AG10803 (cell line): ENCODE results near the gene HMG20A.
A peak's percentile ranks its signal among the peaks of the same experiment; 100 is the strongest.

Experiments
- DNase-seq: peaks from one replicate; pipeline ENCODE4 v3.0.0; 2010; ENCODE audit warnings: low read depth
- H3K4me3 ChIP-seq: 2 replicates; pipeline ENCODE4 v1.5.1; 2011; ENCODE audit warnings: mild to moderate bottlenecking, low read length, control low read depth
- CTCF ChIP-seq: conservative IDR thresholded peaks from 2 replicates; pipeline ENCODE4 v1.5.1; 2011; ENCODE audit warnings: mild to moderate bottlenecking, low read length, control low read depth, inconsistent platforms

Gene HMG20A

DNA sequence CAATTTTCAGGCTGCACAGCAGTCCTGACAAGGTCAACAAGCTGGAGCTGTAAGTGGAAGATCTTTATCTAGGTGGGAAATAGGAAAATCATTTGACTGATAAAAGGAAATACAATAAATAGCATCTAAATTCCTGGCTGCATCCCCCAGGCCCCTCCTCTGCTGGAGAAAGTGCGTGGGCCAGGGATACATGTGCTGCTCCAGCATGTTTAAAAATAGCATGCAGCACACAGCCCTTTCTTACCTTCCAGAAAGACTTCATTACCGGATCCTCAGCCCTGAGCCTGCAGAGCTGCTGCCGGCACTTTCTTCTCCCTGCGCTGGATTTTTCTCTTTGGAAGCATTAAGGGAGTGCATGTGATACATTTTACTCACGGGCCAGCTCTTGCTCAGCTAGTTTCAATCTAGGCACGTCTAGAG, 77.3 kb downstream of the HMG20A start:
- H3K4me3 ChIP-seq = no peak overlapping the region
- TF ChIP-seq CTCF = no peak
- DNase-seq = peak; percentile 34

- TF ChIP-seq CTCF = no peak
- H3K4me3 ChIP-seq = no peak overlapping the region
- peak; percentile 31 for DNase-seq
Measured at GRCh38 chr15:77499087-77499760, 78.5 kb downstream of the HMG20A start.

GRCh38 chr15:77500989-77501388, 80.3 kb downstream of the HMG20A start:
- no peak overlapping the region for H3K4me3 ChIP-seq
- DNase-seq = peak; percentile 51
- TF ChIP-seq CTCF = no peak

DNA sequence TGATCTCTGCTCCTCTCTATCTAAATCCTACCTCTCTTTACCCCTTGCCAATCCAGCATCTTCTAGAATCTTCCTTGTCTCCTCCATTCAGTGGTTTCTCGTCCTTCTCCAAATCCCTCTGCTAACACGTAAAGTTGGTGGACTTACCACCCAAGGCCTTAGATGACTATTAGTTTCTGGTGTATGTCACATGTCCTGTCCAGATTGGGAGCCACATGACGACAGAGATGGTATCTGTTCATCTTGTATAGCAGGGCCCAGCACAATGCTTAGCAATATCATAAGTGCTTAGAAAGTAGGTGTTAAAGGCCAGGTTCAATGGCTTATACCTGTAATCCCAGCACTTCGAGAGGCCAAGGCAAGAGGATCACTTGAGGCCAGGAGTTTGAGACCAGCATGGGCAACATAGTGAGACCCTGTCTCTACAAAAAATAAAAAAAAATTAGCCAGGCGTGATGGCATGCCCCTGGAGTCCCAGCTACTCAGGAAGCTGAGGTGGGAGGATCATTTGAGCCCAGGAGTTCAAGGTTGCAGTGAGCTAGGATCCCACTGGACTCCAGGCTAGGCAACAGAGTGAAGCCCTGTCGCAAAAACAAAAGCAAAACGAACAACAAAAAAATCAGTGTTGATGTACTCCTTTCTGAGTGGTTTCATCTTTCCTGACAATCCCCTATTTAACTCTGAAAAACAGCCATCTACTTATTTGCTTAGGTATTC, 81.8 kb downstream of the HMG20A start:
- H3K4me3 ChIP-seq = no peak overlapping the region
- no peak for DNase-seq
- no peak for TF ChIP-seq CTCF

- no peak for TF ChIP-seq CTCF
- no peak for DNase-seq
- no peak overlapping the region for H3K4me3 ChIP-seq
Measured at GRCh38 chr15:77503240-77503639, 82.6 kb downstream of the HMG20A start.

- no peak overlapping the region for H3K4me3 ChIP-seq
- no peak for TF ChIP-seq CTCF
- no peak for DNase-seq
Measured at GRCh38 chr15:77503764-77504163, 83.1 kb downstream of the HMG20A start.

GRCh38 chr15:77504306-77504705, 83.6 kb downstream of the HMG20A start:
- no peak for DNase-seq
- H3K4me3 ChIP-seq = no peak overlapping the region
- TF ChIP-seq CTCF = no peak
